Stimulated activated naive CD8-positive, alpha-beta T cell treated with anti-CD3 and anti-CD28 coated beads, Interleukin-15, Interleukin-2, amounts not matched to agents 100 ng/mL and 50 ng/mL, for 24 hours (primary cell): ENCODE measurements around the gene RIPK4.

Experiments
- H3K27ac Mint-ChIP-seq: one replicate; pipeline ENCODE4 v1.8.0; 2021; ENCODE audit warnings: mild to moderate bottlenecking, mixed read lengths
- H3K27me3 Mint-ChIP-seq: one replicate; pipeline ENCODE4 v1.8.0; 2021; ENCODE audit warnings: mixed read lengths
- H3K36me3 Mint-ChIP-seq: one replicate; pipeline ENCODE4 v1.8.0; 2021; ENCODE audit warnings: low read depth, mixed read lengths
- H3K4me1 Mint-ChIP-seq: one replicate; pipeline ENCODE4 v1.8.0; 2021; ENCODE audit warnings: low read depth, mixed read lengths
- H3K4me3 Mint-ChIP-seq: one replicate; pipeline ENCODE4 v1.8.0; 2021; ENCODE audit warnings: mild to moderate bottlenecking, mixed read lengths
- H3K9me3 Mint-ChIP-seq: one replicate; pipeline ENCODE4 v1.8.0; 2021; ENCODE audit warnings: mixed read lengths

RIPK4 gene

DNA sequence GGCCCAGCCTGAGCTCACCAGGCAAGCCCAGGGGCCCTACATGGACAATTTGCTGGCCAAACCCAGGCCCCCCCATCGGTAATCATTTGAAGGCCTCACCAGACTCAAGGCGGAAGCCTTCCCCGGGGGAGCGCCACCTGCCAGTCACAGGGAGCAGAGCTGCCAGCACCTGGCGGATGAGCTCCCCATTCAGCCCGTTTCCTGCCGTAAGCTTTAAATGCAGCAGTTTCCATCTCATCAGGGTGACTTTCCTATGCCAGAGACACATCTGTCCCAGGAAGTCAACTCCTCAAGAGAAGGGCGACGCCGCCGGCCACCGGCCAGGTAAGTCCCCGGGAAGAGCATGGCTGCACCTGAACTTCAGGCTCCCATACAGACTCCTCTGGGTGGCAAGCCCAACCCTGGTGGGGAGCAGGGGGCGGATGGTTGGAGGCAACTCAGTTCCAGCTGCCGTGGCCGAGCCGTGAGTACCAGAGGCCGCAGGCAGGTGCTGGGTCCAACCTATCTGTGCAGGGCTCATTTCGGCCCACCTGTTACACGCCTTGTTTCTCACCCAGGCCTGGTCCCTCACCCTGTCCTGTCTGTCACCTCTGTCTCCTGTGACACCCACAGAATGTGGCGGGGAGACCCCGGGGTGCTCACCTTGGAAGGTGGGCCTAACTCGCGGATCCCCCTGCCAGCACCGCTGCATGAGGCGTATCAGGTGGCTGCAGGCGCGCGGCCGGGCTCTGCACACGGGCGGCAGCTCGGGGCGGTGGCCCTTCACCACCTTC lies 20.7 kb downstream of the RIPK4 start:
- no peak overlapping the region for H3K4me3 Mint-ChIP-seq
- H3K36me3 Mint-ChIP-seq = no peaks in the 10 kb centered on the region
- H3K9me3 Mint-ChIP-seq = no peaks in the 10 kb centered on the region
- no peaks in the 10 kb centered on the region for H3K27me3 Mint-ChIP-seq
- no peaks in the 10 kb centered on the region for H3K4me1 Mint-ChIP-seq
- H3K27ac Mint-ChIP-seq = no peak overlapping the region

GRCh38 chr21:41745026-41745820 lies 21.6 kb downstream of the RIPK4 start:
- no peaks in the 10 kb centered on the region for H3K4me1 Mint-ChIP-seq
- H3K36me3 Mint-ChIP-seq = no peaks in the 10 kb centered on the region
- H3K27me3 Mint-ChIP-seq = no peaks in the 10 kb centered on the region
- no peak overlapping the region for H3K4me3 Mint-ChIP-seq
- no peak overlapping the region for H3K27ac Mint-ChIP-seq
- no peaks in the 10 kb centered on the region for H3K9me3 Mint-ChIP-seq

DNA sequence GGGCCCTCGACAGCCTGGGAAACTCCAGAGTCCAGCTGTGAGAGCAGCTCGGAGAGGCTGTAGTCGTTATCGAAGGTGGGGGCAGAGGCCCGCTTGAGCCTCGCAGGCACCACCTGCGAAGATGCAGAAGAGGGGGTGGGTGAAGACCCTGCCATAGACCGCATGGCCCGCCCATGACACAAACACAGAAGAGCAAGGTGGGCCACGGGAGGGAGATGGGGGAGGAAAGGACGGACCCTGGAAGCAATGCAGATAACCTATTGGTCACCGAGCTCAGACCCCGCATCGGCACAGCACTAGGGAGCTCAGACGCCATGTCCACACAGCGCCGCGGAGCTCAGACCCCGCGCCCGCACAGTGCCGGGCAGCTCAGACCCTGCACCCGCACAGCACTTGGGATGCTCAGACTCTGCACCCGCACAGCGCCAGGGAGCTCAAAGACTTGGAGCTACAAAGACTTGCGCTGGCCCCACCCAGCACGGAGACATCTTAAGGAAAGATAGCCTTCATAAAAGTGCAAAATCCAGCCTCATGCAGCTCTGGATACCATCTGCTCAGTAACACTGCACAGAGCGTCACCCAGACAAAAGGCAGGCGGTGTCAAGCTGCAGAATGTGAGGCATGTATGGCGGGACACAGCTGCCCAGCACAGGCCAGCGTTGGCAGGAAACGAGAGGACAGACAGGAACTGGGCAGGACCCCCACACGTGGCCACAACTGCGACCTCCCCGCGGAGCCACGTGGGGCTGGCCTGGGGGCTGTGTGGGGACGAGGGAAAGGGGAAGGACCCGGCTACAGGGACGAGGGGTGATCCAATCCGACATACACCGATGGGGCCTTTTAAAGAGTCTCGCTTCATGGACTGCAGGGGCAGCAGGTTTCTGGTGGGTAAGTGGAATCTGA lies 22.6 kb downstream of the RIPK4 start:
- Mint-ChIP-seq H3K27me3 (no peaks in the 10 kb centered on the region), H3K36me3 (no peaks in the 10 kb centered on the region), H3K27ac (no peak overlapping the region), H3K9me3 (no peaks in the 10 kb centered on the region), H3K4me1 (no peaks in the 10 kb centered on the region), H3K4me3 (no peak overlapping the region)

- H3K4me3 Mint-ChIP-seq = no peak overlapping the region
- no peak overlapping the region for H3K27ac Mint-ChIP-seq
- H3K27me3 Mint-ChIP-seq = no peaks in the 10 kb centered on the region
- no peaks in the 10 kb centered on the region for H3K9me3 Mint-ChIP-seq
- H3K4me1 Mint-ChIP-seq = no peaks in the 10 kb centered on the region
- H3K36me3 Mint-ChIP-seq = no peaks in the 10 kb centered on the region
These were observed 23.4 kb downstream of the RIPK4 start for GRCh38 chr21:41743321-41744027.

DNA sequence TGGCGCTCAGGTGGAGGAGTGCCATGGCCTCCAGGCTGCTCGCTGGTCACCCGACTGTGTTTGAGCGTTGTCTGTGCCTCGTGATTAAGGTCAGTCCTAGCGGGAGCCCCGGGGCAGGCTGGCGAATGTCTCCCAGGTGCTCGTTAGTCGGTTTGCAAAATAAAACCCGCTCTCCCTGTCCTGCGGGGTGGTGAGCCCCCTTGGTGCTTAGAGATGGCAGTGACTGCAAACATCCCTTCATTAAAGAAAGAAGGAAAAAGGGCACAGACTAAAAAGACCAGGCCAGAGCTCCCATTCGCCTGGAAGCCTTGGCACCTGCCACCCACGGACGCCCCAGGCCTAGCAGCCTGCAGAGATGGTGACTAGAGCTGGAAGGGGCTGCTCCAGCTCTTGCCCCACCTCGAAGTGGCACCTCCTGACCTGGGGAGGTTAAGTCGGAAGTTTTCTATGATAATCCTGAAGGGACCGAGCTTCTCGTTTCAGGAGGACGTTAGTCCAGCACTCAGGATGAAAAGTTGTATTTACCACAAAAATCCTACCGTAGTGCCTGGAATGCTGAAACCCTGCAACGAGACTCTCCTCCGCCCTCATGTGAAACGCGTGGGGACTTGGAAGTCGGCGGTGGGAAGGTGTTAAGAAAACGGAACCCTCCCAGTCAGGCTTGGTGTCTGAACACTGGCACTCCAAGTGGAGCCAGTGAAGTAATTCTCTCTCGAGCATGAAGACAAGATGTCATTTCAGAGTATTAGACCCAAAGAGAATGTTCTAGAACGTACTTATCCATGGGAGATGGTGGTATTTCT lies 24.6 kb downstream of the RIPK4 start:
- H3K9me3 Mint-ChIP-seq = no peaks in the 10 kb centered on the region
- H3K4me3 Mint-ChIP-seq = no peak overlapping the region
- no peaks in the 10 kb centered on the region for H3K36me3 Mint-ChIP-seq
- no peaks in the 10 kb centered on the region for H3K27me3 Mint-ChIP-seq
- no peak overlapping the region for H3K27ac Mint-ChIP-seq
- no peaks in the 10 kb centered on the region for H3K4me1 Mint-ChIP-seq

GRCh38 chr21:41741253-41742072 lies 25.4 kb downstream of the RIPK4 start:
- Mint-ChIP-seq H3K27me3 (no peaks in the 10 kb centered on the region), H3K4me3 (no peak overlapping the region), H3K9me3 (no peaks in the 10 kb centered on the region), H3K27ac (no peak overlapping the region), H3K4me1 (no peaks in the 10 kb centered on the region), H3K36me3 (no peaks in the 10 kb centered on the region)

DNA sequence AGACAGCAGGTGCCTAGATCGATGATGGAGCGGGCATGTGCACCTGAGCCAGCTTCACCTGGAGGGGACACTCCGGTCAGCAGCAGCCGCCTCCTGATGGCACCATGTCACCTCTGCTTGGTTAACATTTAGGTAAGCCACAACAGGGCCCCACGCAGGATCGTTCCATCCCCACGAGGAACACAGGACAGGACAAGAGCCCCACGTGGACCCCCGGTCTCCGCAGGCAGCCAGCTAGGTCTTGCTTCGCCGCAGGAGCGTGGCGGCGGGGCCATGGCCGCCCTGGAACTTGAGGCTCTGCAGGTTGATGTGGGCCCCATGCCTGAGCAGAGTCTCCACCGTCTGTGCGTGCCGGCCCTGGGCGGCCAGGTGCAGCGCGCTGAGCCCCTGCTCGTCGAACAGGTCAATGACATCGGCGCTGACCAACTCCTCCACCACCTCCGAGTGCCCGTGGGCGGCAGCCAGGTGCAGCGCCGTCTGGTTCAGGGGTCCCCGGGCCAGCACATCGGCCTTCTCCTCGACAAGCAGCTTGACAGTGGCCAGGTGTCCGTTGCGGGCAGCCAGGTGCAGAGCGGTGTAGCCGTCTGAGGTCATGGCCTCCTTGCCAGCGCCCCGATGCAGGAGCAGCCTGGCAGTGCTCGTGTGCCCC lies 26.1 kb downstream of the RIPK4 start:
- Mint-ChIP-seq H3K27ac (no peak overlapping the region), H3K9me3 (no peaks in the 10 kb centered on the region), H3K4me1 (no peaks in the 10 kb centered on the region), H3K27me3 (peaks cover 1% of the 10 kb centered on the region), H3K36me3 (no peaks in the 10 kb centered on the region), H3K4me3 (no peak overlapping the region)

DNA sequence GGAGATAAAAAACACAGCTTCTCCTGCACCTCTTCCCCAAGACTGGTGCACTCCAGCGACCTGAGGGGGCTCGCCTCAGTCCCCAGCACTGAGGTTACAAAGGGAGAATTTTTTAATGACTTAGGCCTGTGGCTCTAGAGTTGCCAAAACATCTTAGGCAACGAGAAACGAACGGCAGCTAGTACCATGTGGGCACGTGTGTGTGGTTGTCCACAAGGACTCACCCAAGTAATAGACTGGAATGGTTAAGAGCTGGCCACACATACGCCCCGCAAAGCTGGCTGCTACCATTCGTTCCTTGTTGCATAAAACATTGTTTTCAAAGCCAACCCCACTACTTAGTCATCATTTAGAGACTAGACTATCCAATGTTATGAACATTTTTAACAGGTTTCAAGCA lies 26.9 kb downstream of the RIPK4 start:
- no peaks in the 10 kb centered on the region for H3K36me3 Mint-ChIP-seq
- no peaks in the 10 kb centered on the region for H3K9me3 Mint-ChIP-seq
- H3K27ac Mint-ChIP-seq = no peak overlapping the region
- H3K4me1 Mint-ChIP-seq = no peaks in the 10 kb centered on the region
- H3K4me3 Mint-ChIP-seq = no peak overlapping the region
- H3K27me3 Mint-ChIP-seq = peaks cover 5% of the 10 kb centered on the region

DNA sequence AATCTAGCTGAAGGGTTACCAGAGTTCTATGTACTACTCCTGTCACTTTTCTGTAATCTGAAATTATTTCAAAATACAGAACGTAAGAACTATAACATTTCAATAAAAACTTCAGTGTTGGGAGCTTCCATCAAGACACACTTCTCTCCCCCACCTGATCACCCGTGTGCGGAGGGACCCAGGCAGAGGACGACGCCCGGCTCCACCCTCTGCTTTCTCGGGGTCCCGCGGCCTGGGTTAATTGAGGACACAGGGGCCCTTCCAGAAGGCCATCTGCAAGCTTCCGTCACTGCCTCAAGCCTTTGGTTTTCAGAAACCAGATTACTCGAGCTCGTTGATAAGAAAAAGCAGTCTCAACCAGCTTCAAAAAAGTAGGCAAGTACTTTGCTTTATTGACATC lies 27.8 kb downstream of the RIPK4 start:
- H3K36me3 Mint-ChIP-seq = no peaks in the 10 kb centered on the region
- H3K27me3 Mint-ChIP-seq = peaks cover 5% of the 10 kb centered on the region
- no peaks in the 10 kb centered on the region for H3K4me1 Mint-ChIP-seq

GRCh38 chr21:41737651-41738324 lies 29.1 kb downstream of the RIPK4 start:
- Mint-ChIP-seq H3K4me1 (no peaks in the 10 kb centered on the region), H3K4me3 (no peak overlapping the region), H3K9me3 (peaks cover 4% of the 10 kb centered on the region), H3K27me3 (peaks cover 9% of the 10 kb centered on the region), H3K27ac (no peak overlapping the region), H3K36me3 (no peaks in the 10 kb centered on the region)

More for the DNA sequence above, 27.8 kb downstream of the RIPK4 start:
- Mint-ChIP-seq H3K27ac (no peak overlapping the region), H3K9me3 (no peaks in the 10 kb centered on the region), H3K4me3 (no peak overlapping the region)

- H3K36me3 Mint-ChIP-seq = no peaks in the 10 kb centered on the region
- no peak overlapping the region for H3K4me3 Mint-ChIP-seq
- H3K27me3 Mint-ChIP-seq = peaks cover 18% of the 10 kb centered on the region
- H3K4me1 Mint-ChIP-seq = no peaks in the 10 kb centered on the region
- H3K27ac Mint-ChIP-seq = no peak overlapping the region
- H3K9me3 Mint-ChIP-seq = peaks cover 17% of the 10 kb centered on the region
These were observed 30.4 kb downstream of the RIPK4 start for GRCh38 chr21:41736423-41736822.

DNA sequence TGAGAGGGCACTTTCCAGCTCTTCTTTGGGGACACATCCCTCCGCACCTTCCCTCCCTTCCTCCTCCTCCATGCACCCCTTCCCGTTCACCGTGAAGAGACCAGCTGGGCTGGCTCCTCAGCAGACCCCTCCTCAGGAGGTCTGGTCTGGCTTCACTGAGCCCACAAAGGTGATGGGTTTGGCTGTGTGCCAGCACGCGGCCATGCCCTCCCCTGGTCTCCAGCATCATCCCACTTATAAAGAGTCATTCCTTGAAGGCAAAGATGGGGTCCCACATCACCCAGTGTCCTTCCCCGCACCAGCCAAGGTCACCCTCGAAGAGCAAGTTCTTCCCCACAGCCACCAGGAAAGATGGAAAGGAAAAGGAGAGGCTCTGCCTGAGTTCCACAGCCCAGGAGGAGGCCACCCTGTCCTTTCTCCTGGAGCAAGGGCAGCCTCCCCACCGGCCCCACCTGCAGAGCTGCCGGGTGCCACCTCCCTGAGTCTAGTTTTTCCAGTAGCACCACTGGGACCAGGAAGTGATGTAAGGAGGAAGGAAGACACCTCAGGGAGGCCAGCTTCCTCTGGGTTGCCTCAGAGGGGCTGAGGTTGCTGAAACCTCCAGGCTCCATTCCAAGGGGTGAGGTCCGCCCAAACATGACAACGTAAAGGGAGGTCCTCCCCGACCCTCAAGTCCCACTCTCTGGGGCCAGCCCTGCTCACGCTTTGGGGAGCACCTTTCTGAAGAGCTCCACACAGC lies 32.7 kb downstream of the RIPK4 start:
- Mint-ChIP-seq H3K27me3 (peaks cover 21% of the 10 kb centered on the region), H3K27ac (no peak overlapping the region), H3K36me3 (no peaks in the 10 kb centered on the region), H3K4me1 (no peaks in the 10 kb centered on the region), H3K4me3 (no peak overlapping the region), H3K9me3 (peaks cover 17% of the 10 kb centered on the region)
